GM12892 (cell line): Measurements from ENCODE around the gene PIRT.
"Not testable (repeated sequence)": the region's sequence is repeated elsewhere in the genome, so short reads cannot be mapped to it uniquely, and the experiment has no call there.

Experiments used
- POLR2A ChIP-seq: IDR thresholded peaks from 2 replicates; pipeline ENCODE4 v1.6.1; 2011; ENCODE audit warnings: low read depth, low read length, control low read depth
- POLR2AphosphoS5 ChIP-seq: IDR thresholded peaks from 2 replicates; pipeline ENCODE4 v1.6.1; 2011; ENCODE audit warnings: low read depth, low read length, control low read depth
- TAF1 ChIP-seq: IDR thresholded peaks from 2 replicates; pipeline ENCODE4 v1.6.1; 2011; ENCODE audit warnings: low read depth, mild to moderate bottlenecking, control low read depth, low read length, borderline replicate concordance

DNA sequence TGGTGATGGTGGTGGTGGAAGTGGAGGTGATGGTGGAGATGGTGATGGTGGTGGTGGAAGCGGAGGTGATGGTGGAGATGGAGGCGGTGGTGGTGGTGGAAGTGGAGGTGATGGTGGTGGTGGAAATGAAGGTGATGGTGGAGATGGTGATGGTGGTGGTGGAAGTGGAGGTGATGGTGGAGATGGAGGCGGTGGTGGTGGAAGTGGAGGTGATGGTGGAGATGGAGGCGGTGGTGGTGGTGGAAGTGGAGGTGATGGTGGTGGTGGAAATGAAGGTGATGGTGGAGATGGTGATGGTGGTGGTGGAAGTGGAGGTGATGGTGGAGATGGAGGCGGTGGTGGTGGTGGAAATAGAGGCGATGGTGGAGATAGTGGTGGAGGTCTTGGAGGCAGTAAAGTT is 8.7 kb upstream of the PIRT start:
- not testable (repeated sequence) for TF ChIP-seq POLR2A, POLR2AphosphoS5, TAF1
